GM12878 (cell line): ENCODE data around the gene CNTNAP2. TPM values are rescaled to one million over a fixed set of nuclear protein-coding genes. Genes with fewer than 3 reads are reported as not detected.

Source experiments
- ATAC-seq: fragments of 200-7000 bp; cut with Tn5 transposase; 3 replicates; pipeline ENCODE4 v1.9.1; 2020; ENCODE audit warnings: mild to moderate bottlenecking, moderate library complexity
- BruUV-seq: library from RNA; stranded (reverse); fragments of 400-500 nt; replicated peaks from 2 replicates; lab custom pipeline; 2021; lab: Mats Ljungman, UMichigan
- CTCF ChIA-PET: fragments of 300-600 bp; sonication (Branson Sonifier 250); formaldehyde crosslinking; extraction: SDS; loops from one replicate; lab custom pipeline; 2021; ENCODE audit warnings: inconsistent platforms; lab: Yijun Ruan, JAX
- POLR2A ChIA-PET: fragments of 350-600 bp; formaldehyde crosslinking; extraction: SDS; loops from one replicate; lab custom pipeline; 2021; ENCODE audit warnings: inconsistent platforms; lab: Charles Lee
- RAD21 ChIA-PET: fragments of 300-600 bp; sonication (Branson Sonifier 250); formaldehyde crosslinking; loops from one replicate; lab custom pipeline; 2023; ENCODE audit warnings: antibody characterized with exemption; ENCODE audit not compliant: unreplicated experiment; lab: Charles Lee
- SMC1A ChIA-PET: fragments of 300-600 bp; sonication (Branson Sonifier 250); formaldehyde crosslinking; loops from one replicate; lab custom pipeline; 2023; ENCODE audit not compliant: unreplicated experiment, uncharacterized antibody; lab: Charles Lee
- DNase-seq: peaks from one replicate; pipeline ENCODE4 v3.0.0-alpha.2; 2011; ENCODE audit warnings: low read depth, low spot score
- FAIRE-seq: peaks from 3 replicates; lab custom pipeline; 2011; peaks lifted over from hg19 to GRCh38; lab: Jason Lieb, UNC
- H2AFZ ChIP-seq: 2 replicates; pipeline ENCODE4 v1.6.0; 2011; ENCODE audit warnings: low read depth, low read length, control low read depth; ENCODE audit not compliant: control insufficient read depth
- H3K27ac ChIP-seq: 2 replicates; pipeline ENCODE4 v1.5.1; 2011; ENCODE audit warnings: control low read depth; ENCODE audit not compliant: control insufficient read depth, insufficient read depth
- H3K27me3 ChIP-seq, 2 experiments: replicated peaks in 1 of 2; 2 replicates each; pipeline versions ENCODE4 v1.6.0 to v1.6.1; 2011; ENCODE audit warnings: low read length in 1 of 2; ENCODE audit not compliant: control insufficient read depth in 2 of 2, insufficient read depth in 2 of 2
- H3K36me3 ChIP-seq, 2 experiments: 2 replicates each; pipeline ENCODE4 v1.5.1; 2011; ENCODE audit warnings: low read length in 1 of 2; ENCODE audit not compliant: control insufficient read depth in 2 of 2, insufficient read depth in 2 of 2
- H3K4me1 ChIP-seq: 2 replicates; pipeline ENCODE4 v1.6.1; 2011; ENCODE audit warnings: mild to moderate bottlenecking, low read length, moderate library complexity, mixed read lengths; ENCODE audit not compliant: control insufficient read depth, insufficient read depth
- H3K4me2 ChIP-seq: 2 replicates; pipeline ENCODE4 v1.6.0; 2011; ENCODE audit warnings: control low read depth; ENCODE audit not compliant: control insufficient read depth, insufficient read depth
- H3K4me3 ChIP-seq: fragments of 200-600 bp; sonication (generic); 2 replicates; pipeline ENCODE4 v1.5.1; 2016
- H3K79me2 ChIP-seq: 2 replicates; pipeline ENCODE4 v1.6.0; 2011; ENCODE audit warnings: low read length; ENCODE audit not compliant: control insufficient read depth, insufficient read depth
- H3K9ac ChIP-seq: 2 replicates; pipeline ENCODE4 v1.8.0; 2011; ENCODE audit warnings: low read length, control low read depth, mixed read lengths; ENCODE audit not compliant: control insufficient read depth, insufficient read depth
- H3K9me3 ChIP-seq: replicated peaks from 3 replicates; pipeline ENCODE4 v1.5.1; 2011; ENCODE audit warnings: mild to moderate bottlenecking, low read length; ENCODE audit not compliant: control insufficient read depth, insufficient read depth
- H4K20me1 ChIP-seq: 2 replicates; pipeline ENCODE4 v1.6.0; 2011; ENCODE audit not compliant: control insufficient read depth, insufficient read depth
- BHLHE40 ChIP-seq, 2 experiments: fragments of 450-650 bp in 1 of 2; IDR thresholded peaks; 2 replicates each; pipeline ENCODE4 v1.6.1; 2011 to 2017; ENCODE audit warnings: low read depth in 2 of 2, borderline replicate concordance in 1 of 2, improper control_type of control experiment in 1 of 2, low read length in 1 of 2, mild to moderate bottlenecking in 1 of 2
- BMI1 ChIP-seq: fragments of 450-650 bp; IDR thresholded peaks from 2 replicates; pipeline ENCODE4 v1.6.1; 2016; ENCODE audit warnings: mild to moderate bottlenecking, moderate library complexity, borderline replicate concordance
- CBFB ChIP-seq: IDR thresholded peaks from 2 replicates; pipeline ENCODE4 v1.6.1; 2016; ENCODE audit warnings: antibody characterized with exemption, low read depth
- CHD2 ChIP-seq: IDR thresholded peaks from 2 replicates; pipeline ENCODE4 v1.6.1; 2011; ENCODE audit warnings: low read depth, low read length, improper control_type of control experiment, borderline replicate concordance
- CREM ChIP-seq: IDR thresholded peaks from 2 replicates; pipeline ENCODE4 v1.6.1; 2014; ENCODE audit warnings: antibody characterized with exemption, low read depth
- E2F4 ChIP-seq: IDR thresholded peaks from 2 replicates; pipeline ENCODE4 v1.6.1; 2012; ENCODE audit warnings: low read depth, low read length, improper control_type of control experiment
- HSF1 ChIP-seq: fragments of 150-350 bp; IDR thresholded peaks from 2 replicates; pipeline ENCODE4 v1.6.1; 2014; ENCODE audit warnings: mild to moderate bottlenecking, low read depth, low read length
- MYB ChIP-seq: fragments of 150-350 bp; IDR thresholded peaks from 2 replicates; pipeline ENCODE4 v1.6.1; 2014; ENCODE audit warnings: mild to moderate bottlenecking, low read depth, low read length, borderline replicate concordance
- NFYA ChIP-seq: IDR thresholded peaks from 2 replicates; pipeline ENCODE4 v1.6.1; 2011; ENCODE audit warnings: low read depth, mild to moderate bottlenecking, low read length, improper control_type of control experiment, borderline replicate concordance
- POLR2AphosphoS2 ChIP-seq: IDR thresholded peaks from 2 replicates; pipeline ENCODE4 v1.6.1; 2011; ENCODE audit warnings: low read depth, mild to moderate bottlenecking, low read length, improper control_type of control experiment, moderate library complexity
- RBBP5 ChIP-seq: fragments of 200-600 bp; sonication (generic); conservative IDR thresholded peaks from 2 replicates; pipeline ENCODE4 v1.6.1; 2016
- SP1 ChIP-seq: IDR thresholded peaks from one replicate; pipeline ENCODE4 v1.6.1; 2011; ENCODE audit warnings: low read depth, low read length
- SREBF2 ChIP-seq: IDR thresholded peaks from 2 replicates; pipeline ENCODE4 v1.6.1; 2012; ENCODE audit warnings: mild to moderate bottlenecking, low read length
- TBL1XR1 ChIP-seq: IDR thresholded peaks from 2 replicates; pipeline ENCODE4 v1.6.1; 2012; ENCODE audit warnings: low read depth, low read length, improper control_type of control experiment
- WGBS: methylation state at CpG from one replicate; pipeline ENCODE4 v1.1.6; 2016; ENCODE audit warnings: low lambda C conversion rate; ENCODE audit not compliant: insufficient replicate concordance, insufficient coverage; ENCODE audit errors: missing lambda C conversion rate; 5-methylcytosine and 5-hydroxymethylcytosine counted together
- in situ Hi-C: fragments of 300-500 bp; cut with MboI; formaldehyde crosslinking; loops from 9 replicates; pipeline ENCODE4 v1.14.3; 2018; ENCODE audit warnings: mixed read lengths
- intact Hi-C: fragments of 100-400 bp; cut with micrococcal nuclease; formaldehyde crosslinking; loops from one replicate; pipeline ENCODE4 v1.14.2; 2022; ENCODE audit not compliant: unreplicated experiment
- polyA plus RNA-seq, 11 experiments: library from polyadenylated mRNA; depleted of rRNA in 4 of 11; unstranded in 6 of 11; stranded (reverse) in 5 of 11; fragments of >200 nt; fragmentation: Nextera tagmentation in 4 of 11; fragmentation: Illumina TruSeq in 1 of 11; extraction: Ambion mirVana in 4 of 11; extraction: Trizol in 1 of 11; gene quantifications; 1 replicate in 1 of 11; 2 replicates in 10 of 11; pipeline versions ENCODE4 v1.2.1 to v1.2.3, GENCODE V29; 2011 to 2016; ENCODE audit warnings: inconsistent platforms in 2 of 11, missing spikeins in 2 of 11, low read depth in 1 of 11
- total RNA-seq, 4 experiments: library from RNA; depleted of rRNA in 3 of 4; stranded (reverse); fragments of >200 nt in 3 of 4; fragmentation: Illumina TruSeq in 1 of 4; extraction: Trizol in 1 of 4; gene quantifications; 2 replicates each; pipeline versions ENCODE4 v1.2.1 to v1.2.3, GENCODE V29; 2013 to 2021
- TF ChIP-seq, protein P1 (sequence below): fragments of 450-650 bp; IDR thresholded peaks from 2 replicates; pipeline ENCODE4 v1.6.1; 2018; ENCODE audit warnings: mild to moderate bottlenecking, low read depth, moderate library complexity; ENCODE audit not compliant: partially characterized antibody

CNTNAP2 gene
- total and polyA plus RNA-seq, 10 of the 15 experiments (the other 5 are each of a cell fraction or from before 2014, with no cell fraction given) = 0.03 to 0.08 (median 0.03) TPM; not detected in 7

- Histone ChIP-seq H3K4me2 (no peak overlapping the region), H4K20me1 (no peaks in the 10 kb centered on the region), H3K9ac (no peak overlapping the region), H3K4me3 (no peak overlapping the region), H2AFZ (no peak overlapping the region), H3K27ac (no peak overlapping the region), H3K36me3 (no peaks in the 10 kb centered on the region), H3K27me3 (no peaks in the 10 kb centered on the region), H3K79me2 (no peaks in the 10 kb centered on the region), H3K4me1 (no peaks in the 10 kb centered on the region), H3K9me3 (no peaks in the 10 kb centered on the region)
- DNase-seq (no peak), FAIRE-seq (no peak), ATAC-seq (no peak)
- intact Hi-C loops (no loop called here), in situ Hi-C loops (no loop called here)
- BruUV-seq = no TSS peak
- ChIA-PET SMC1A (interaction anchor here (0.7 kb wide), 1 partner anchor 17 kb away, joined by 4 read pairs; no protein-coding TSS in a partner anchor), CTCF (interaction anchor here (1.1 kb wide), 1 partner anchor 30 kb away, joined by 3 read pairs; no protein-coding TSS in a partner anchor), RAD21 (no interaction called here), POLR2A (interaction anchor here (0.6 kb wide), 1 partner anchor 40 kb away, joined by 4 read pairs; no protein-coding TSS in a partner anchor)
- 0% methylated on average over 2 of the region's 2 CpGs for WGBS
- TF ChIP-seq RBBP5 (no peak), POLR2AphosphoS2 (no peak), TBL1XR1 (no peak), BMI1 (no peak), CHD2 (no peak), E2F4 (no peak), HSF1 (no peak), NFYA (no peak), CREM (no peak), CBFB (no peak), SP1 (no peak), BHLHE40 (IDR thresholded peaks at IDR 0.05; ENCODE audit: borderline replicate concordance in 1 of 2, low read depth in 2 of 2, low read length in 1 of 2) (no peak), SREBF2 (no peak), MYB (no peak)
- TF ChIP-seq, protein P1, sequence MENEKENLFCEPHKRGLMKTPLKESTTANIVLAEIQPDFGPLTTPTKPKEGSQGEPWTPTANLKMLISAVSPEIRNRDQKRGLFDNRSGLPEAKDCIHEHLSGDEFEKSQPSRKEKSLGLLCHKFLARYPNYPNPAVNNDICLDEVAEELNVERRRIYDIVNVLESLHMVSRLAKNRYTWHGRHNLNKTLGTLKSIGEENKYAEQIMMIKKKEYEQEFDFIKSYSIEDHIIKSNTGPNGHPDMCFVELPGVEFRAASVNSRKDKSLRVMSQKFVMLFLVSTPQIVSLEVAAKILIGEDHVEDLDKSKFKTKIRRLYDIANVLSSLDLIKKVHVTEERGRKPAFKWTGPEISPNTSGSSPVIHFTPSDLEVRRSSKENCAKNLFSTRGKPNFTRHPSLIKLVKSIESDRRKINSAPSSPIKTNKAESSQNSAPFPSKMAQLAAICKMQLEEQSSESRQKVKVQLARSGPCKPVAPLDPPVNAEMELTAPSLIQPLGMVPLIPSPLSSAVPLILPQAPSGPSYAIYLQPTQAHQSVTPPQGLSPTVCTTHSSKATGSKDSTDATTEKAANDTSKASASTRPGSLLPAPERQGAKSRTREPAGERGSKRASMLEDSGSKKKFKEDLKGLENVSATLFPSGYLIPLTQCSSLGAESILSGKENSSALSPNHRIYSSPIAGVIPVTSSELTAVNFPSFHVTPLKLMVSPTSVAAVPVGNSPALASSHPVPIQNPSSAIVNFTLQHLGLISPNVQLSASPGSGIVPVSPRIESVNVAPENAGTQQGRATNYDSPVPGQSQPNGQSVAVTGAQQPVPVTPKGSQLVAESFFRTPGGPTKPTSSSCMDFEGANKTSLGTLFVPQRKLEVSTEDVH = no peak
These were observed 1920.4 kb downstream of the CNTNAP2 start for GRCh38 chr7:148037044-148037443.
